ENCODE measurements around the gene RBBP4. TPM values are rescaled to one million over a fixed set of nuclear protein-coding genes. Genes with fewer than 3 reads are reported as not detected.

RBBP4 gene
- total and polyA plus RNA-seq, 2 of the 13 experiments (the other 11 are each of a cell fraction or from before 2014, with no cell fraction given), result 64.4 to 166 TPM

DNA sequence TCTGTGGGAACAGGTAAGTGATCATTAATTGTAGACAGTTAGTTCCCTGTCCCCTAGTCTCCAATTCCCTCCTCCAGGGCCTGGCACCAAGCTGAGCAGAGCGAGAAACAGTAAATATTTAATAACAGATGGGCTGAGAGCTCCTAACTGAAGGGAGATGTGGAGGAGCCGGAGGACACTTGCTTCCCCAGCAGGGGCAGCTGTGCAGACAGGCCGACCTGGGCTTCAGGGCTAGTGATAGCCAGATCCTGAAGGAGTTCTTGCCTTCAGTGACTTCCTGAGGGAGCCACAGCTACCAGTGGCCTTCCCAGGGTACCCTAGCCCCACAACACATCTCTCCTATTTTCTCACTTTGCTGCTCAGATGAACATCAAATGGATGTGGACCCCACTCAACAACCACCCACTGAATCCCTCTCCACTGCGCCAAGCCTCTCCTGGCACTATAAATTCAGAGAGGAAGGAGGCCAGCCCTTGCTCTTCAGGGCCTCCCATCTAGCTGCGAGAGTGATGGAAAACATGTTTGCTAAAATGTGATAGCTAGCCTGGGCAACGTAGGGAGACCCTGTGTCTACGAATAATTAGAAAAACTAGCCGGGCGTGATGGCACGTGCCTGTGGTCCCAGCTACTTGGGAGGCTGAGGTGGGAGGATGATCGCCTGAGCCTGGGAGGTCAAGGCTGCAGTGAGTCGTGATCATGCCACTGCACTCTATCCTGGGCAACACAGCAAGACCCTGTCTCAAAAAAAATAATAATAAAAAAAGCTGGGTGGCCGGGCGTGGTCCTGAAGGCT, 78.4 kb downstream of the RBBP4 start (continued):
- TF ChIP-seq, protein P1, sequence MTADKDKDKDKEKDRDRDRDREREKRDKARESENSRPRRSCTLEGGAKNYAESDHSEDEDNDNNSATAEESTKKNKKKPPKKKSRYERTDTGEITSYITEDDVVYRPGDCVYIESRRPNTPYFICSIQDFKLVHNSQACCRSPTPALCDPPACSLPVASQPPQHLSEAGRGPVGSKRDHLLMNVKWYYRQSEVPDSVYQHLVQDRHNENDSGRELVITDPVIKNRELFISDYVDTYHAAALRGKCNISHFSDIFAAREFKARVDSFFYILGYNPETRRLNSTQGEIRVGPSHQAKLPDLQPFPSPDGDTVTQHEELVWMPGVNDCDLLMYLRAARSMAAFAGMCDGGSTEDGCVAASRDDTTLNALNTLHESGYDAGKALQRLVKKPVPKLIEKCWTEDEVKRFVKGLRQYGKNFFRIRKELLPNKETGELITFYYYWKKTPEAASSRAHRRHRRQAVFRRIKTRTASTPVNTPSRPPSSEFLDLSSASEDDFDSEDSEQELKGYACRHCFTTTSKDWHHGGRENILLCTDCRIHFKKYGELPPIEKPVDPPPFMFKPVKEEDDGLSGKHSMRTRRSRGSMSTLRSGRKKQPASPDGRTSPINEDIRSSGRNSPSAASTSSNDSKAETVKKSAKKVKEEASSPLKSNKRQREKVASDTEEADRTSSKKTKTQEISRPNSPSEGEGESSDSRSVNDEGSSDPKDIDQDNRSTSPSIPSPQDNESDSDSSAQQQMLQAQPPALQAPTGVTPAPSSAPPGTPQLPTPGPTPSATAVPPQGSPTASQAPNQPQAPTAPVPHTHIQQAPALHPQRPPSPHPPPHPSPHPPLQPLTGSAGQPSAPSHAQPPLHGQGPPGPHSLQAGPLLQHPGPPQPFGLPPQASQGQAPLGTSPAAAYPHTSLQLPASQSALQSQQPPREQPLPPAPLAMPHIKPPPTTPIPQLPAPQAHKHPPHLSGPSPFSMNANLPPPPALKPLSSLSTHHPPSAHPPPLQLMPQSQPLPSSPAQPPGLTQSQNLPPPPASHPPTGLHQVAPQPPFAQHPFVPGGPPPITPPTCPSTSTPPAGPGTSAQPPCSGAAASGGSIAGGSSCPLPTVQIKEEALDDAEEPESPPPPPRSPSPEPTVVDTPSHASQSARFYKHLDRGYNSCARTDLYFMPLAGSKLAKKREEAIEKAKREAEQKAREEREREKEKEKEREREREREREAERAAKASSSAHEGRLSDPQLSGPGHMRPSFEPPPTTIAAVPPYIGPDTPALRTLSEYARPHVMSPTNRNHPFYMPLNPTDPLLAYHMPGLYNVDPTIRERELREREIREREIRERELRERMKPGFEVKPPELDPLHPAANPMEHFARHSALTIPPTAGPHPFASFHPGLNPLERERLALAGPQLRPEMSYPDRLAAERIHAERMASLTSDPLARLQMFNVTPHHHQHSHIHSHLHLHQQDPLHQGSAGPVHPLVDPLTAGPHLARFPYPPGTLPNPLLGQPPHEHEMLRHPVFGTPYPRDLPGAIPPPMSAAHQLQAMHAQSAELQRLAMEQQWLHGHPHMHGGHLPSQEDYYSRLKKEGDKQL (CRISPR knock-in tag; IDR thresholded peaks at IDR 0.05; ENCODE audit: low read depth), result no peak
- TF ChIP-seq, protein P2, sequence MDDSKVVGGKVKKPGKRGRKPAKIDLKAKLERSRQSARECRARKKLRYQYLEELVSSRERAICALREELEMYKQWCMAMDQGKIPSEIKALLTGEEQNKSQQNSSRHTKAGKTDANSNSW (CRISPR knock-in tag; IDR thresholded peaks at IDR 0.05; ENCODE audit: borderline replicate concordance), result no peak
- TF ChIP-seq BHLHE40 (IDR thresholded peaks at IDR 0.05; ENCODE audit: low read length) (peak; percentile 10; the same call in 1 of the 2 replicates), ZNF644 (CRISPR knock-in tag; IDR thresholded peaks at IDR 0.05; ENCODE audit: low read depth) (no peak), HOXA9 (CRISPR knock-in tag; IDR thresholded peaks at IDR 0.05; ENCODE audit: borderline replicate concordance) (no peak)
